Measurements from ENCODE around the gene CYP3A7.
"Not testable (repeated sequence)": the region's sequence is repeated elsewhere in the genome, so short reads cannot be mapped to it uniquely, and the experiment has no call there.

Gene CYP3A7

GRCh38 chr7:99730992-99731391, 4.0 kb downstream of the CYP3A7 start:
- H3K27ac ChIP-seq: no peak overlapping the region
- no peak for TF ChIP-seq CTCF (IDR thresholded peaks at IDR 0.05)
- DNase-seq (ENCODE audit: low spot score): no peak
- no peak overlapping the region for H3K4me3 ChIP-seq

GRCh38 chr7:99730238-99730810, 4.7 kb downstream of the CYP3A7 start:
- DNase-seq (ENCODE audit: low spot score): no peak
- H3K27ac ChIP-seq: no peak overlapping the region
- no peak for TF ChIP-seq CTCF (IDR thresholded peaks at IDR 0.05)

GRCh38 chr7:99729486-99730237, 5.3 kb downstream of the CYP3A7 start:
- no peak overlapping the region for H3K4me3 ChIP-seq
- no peak for TF ChIP-seq CTCF (IDR thresholded peaks at IDR 0.05)
- H3K27ac ChIP-seq: no peak overlapping the region
- DNase-seq (ENCODE audit: low spot score): no peak

More at GRCh38 chr7:99730238-99730810, 4.7 kb downstream of the CYP3A7 start:
- no peak overlapping the region for H3K4me3 ChIP-seq

- DNase-seq (ENCODE audit: low spot score): no peak
- Histone ChIP-seq H3K27ac (no peak overlapping the region), H3K4me3 (no peak overlapping the region)
- no peak for TF ChIP-seq CTCF (IDR thresholded peaks at IDR 0.05)
Measured at GRCh38 chr7:99728615-99729014, 6.4 kb downstream of the CYP3A7 start.

- H3K4me3 ChIP-seq; DNase-seq (ENCODE audit: low spot score); H3K27ac ChIP-seq: not testable (repeated sequence)
Measured at GRCh38 chr7:99723201-99723600, 11.8 kb downstream of the CYP3A7 start.

- DNase-seq (ENCODE audit: low spot score): no peak
- TF ChIP-seq CTCF (IDR thresholded peaks at IDR 0.05): no peak
- H3K4me3 ChIP-seq: no peak overlapping the region
- H3K27ac ChIP-seq: no peak overlapping the region
Measured at GRCh38 chr7:99720800-99721595, 14.0 kb downstream of the CYP3A7 start.

- no peak overlapping the region for H3K27ac ChIP-seq
- H3K4me3 ChIP-seq: no peak overlapping the region
- DNase-seq (ENCODE audit: low spot score): no peak
- no peak for TF ChIP-seq CTCF (IDR thresholded peaks at IDR 0.05)
Measured at GRCh38 chr7:99719996-99720769, 14.8 kb downstream of the CYP3A7 start.

Measured in coronary artery (tissue), 2 donors.